H1 (cell line): ENCODE results near the gene HBM. TPM values are rescaled to one million over a fixed set of nuclear protein-coding genes. Genes with fewer than 3 reads are reported as not detected.
"Not testable (repeated sequence)": the region's sequence is repeated elsewhere in the genome, so short reads cannot be mapped to it uniquely, and the experiment has no call there.

Source experiments
- CTCF ChIA-PET: fragments of 300-600 bp; sonication (Branson Sonifier 250); formaldehyde crosslinking; loops from one replicate; lab custom pipeline; 2021; ENCODE audit not compliant: partially characterized antibody; lab: Charles Lee
- POLR2A ChIA-PET: fragments of 300-600 bp; sonication (Branson Sonifier 250); formaldehyde crosslinking; loops from one replicate; lab custom pipeline; 2021; ENCODE audit warnings: inconsistent platforms; ENCODE audit not compliant: partially characterized antibody; lab: Charles Lee
- DNase-seq, 2 experiments: peaks; one replicate each; pipeline versions ENCODE4 v3.0.0 to v3.0.0-alpha.2; 2010 to 2022; ENCODE audit warnings: low spot score in 2 of 2, low read depth in 1 of 2, mixed read lengths in 1 of 2
- FAIRE-seq: peaks from 2 replicates; lab custom pipeline; 2011; peaks lifted over from hg19 to GRCh38; lab: Jason Lieb, UNC
- H2AFZ ChIP-seq: 2 replicates; pipeline ENCODE4 v1.8.1; 2012; ENCODE audit warnings: low read length, inconsistent platforms
- H2AK5ac ChIP-seq: 2 replicates; pipeline ENCODE4 v1.6.1; 2013; ENCODE audit warnings: low read depth, low read length
- H2BK120ac ChIP-seq: replicated peaks from 2 replicates; pipeline ENCODE3; 2013; ENCODE audit warnings: low read depth, low read length, inconsistent platforms
- H2BK12ac ChIP-seq: 2 replicates; pipeline ENCODE4 v1.6.1; 2013; ENCODE audit warnings: low read depth, low read length
- H2BK15ac ChIP-seq: 2 replicates; pipeline ENCODE4 v1.6.1; 2013; ENCODE audit warnings: low read length
- H2BK20ac ChIP-seq: 2 replicates; pipeline ENCODE4 v1.6.1; 2013; ENCODE audit warnings: low read length
- H2BK5ac ChIP-seq: 2 replicates; pipeline ENCODE4 v1.6.1; 2013; ENCODE audit warnings: low read depth, low read length
- H3K14ac ChIP-seq: 2 replicates; pipeline ENCODE4 v1.6.1; 2013; ENCODE audit warnings: inconsistent platforms; ENCODE audit not compliant: insufficient read length
- H3K18ac ChIP-seq: 2 replicates; pipeline ENCODE4 v1.6.1; 2013; ENCODE audit warnings: low read length; ENCODE audit errors: extremely low read depth
- H3K23ac ChIP-seq: 2 replicates; pipeline ENCODE4 v1.6.1; 2013; ENCODE audit warnings: inconsistent platforms; ENCODE audit not compliant: insufficient read length
- H3K23me2 ChIP-seq: 2 replicates; pipeline ENCODE4 v1.6.1; 2013; ENCODE audit warnings: low read depth, low read length
- H3K27ac ChIP-seq: 2 replicates; pipeline ENCODE4 v1.6.1; 2011; ENCODE audit warnings: low read depth, low read length, inconsistent platforms
- H3K27me3 ChIP-seq, 4 experiments: replicated peaks in 1 of 4; 1 replicate in 1 of 4; 2 replicates in 3 of 4; pipeline versions ENCODE4 v1.6.1 to v1.8.1; 2011 to 2013; ENCODE audit warnings: low read length in 3 of 4, mild to moderate bottlenecking in 3 of 4, inconsistent platforms in 2 of 4, mixed read lengths in 2 of 4, moderate library complexity in 1 of 4; ENCODE audit not compliant: control insufficient read depth in 3 of 4, insufficient read depth in 3 of 4; ENCODE audit errors: extremely low read depth in 1 of 4
- H3K36me3 ChIP-seq, 4 experiments: 2 replicates each; pipeline versions ENCODE4 v1.6.1 to v1.8.1; 2011 to 2013; ENCODE audit warnings: mild to moderate bottlenecking in 4 of 4, low read length in 3 of 4, moderate library complexity in 2 of 4, control low read depth in 1 of 4, inconsistent platforms in 1 of 4; ENCODE audit not compliant: insufficient read depth in 4 of 4, control insufficient read depth in 2 of 4
- H3K4ac ChIP-seq: replicated peaks from 2 replicates; pipeline ENCODE3; 2013; ENCODE audit warnings: low read length, low read depth, mixed read lengths, inconsistent platforms; ENCODE audit not compliant: insufficient read length
- H3K4me1 ChIP-seq, 4 experiments: replicated peaks in 1 of 4; 1 replicate in 1 of 4; 2 replicates in 3 of 4; pipeline versions ENCODE4 v1.6.1 to v1.8.1; 2011 to 2013; ENCODE audit warnings: low read length in 3 of 4, inconsistent platforms in 2 of 4, mixed read lengths in 1 of 4; ENCODE audit not compliant: insufficient read depth in 4 of 4, control insufficient read depth in 3 of 4
- H3K4me2 ChIP-seq, 2 experiments: 2 replicates each; pipeline versions ENCODE4 v1.6.1 to v1.8.1; 2011 to 2013; ENCODE audit warnings: low read depth in 2 of 2, low read length in 2 of 2, control low read depth in 1 of 2, inconsistent platforms in 1 of 2, mild to moderate bottlenecking in 1 of 2; ENCODE audit not compliant: insufficient read depth in 1 of 2
- H3K4me3 ChIP-seq, 4 experiments: fragments of 200-600, 300-600 bp in 1 of 4; sonication (generic), shearing (Covaris generic), sonication (Bioruptor Twin) in 1 of 4; 2 replicates each; pipeline versions ENCODE4 v1.5.1 to v1.8.1; 2011 to 2016; ENCODE audit warnings: low read length in 4 of 4, low read depth in 3 of 4, control low read depth in 2 of 4, inconsistent platforms in 2 of 4, mild to moderate bottlenecking in 2 of 4, mixed read lengths in 1 of 4, moderate library complexity in 1 of 4; ENCODE audit not compliant: insufficient read depth in 2 of 4; ENCODE audit errors: extremely low read depth in 1 of 4
- H3K56ac ChIP-seq: replicated peaks from 2 replicates; pipeline ENCODE3; 2013; ENCODE audit warnings: low read depth, mild to moderate bottlenecking, mixed read lengths, low read length, inconsistent platforms; ENCODE audit not compliant: insufficient read length
- H3K79me1 ChIP-seq: 2 replicates; pipeline ENCODE4 v1.6.1; 2013; ENCODE audit warnings: low read depth, low read length, control low read depth
- H3K79me2 ChIP-seq, 2 experiments: 2 replicates each; pipeline versions ENCODE4 v1.6.1 to v1.8.1; 2012 to 2013; ENCODE audit warnings: low read length in 2 of 2, mild to moderate bottlenecking in 2 of 2, inconsistent platforms in 1 of 2; ENCODE audit not compliant: insufficient read depth in 2 of 2, control insufficient read depth in 1 of 2
- H3K9ac ChIP-seq, 4 experiments: replicated peaks in 1 of 4; 1 replicate in 1 of 4; 2 replicates in 3 of 4; pipeline versions ENCODE4 v1.6.1 to v1.8.1; 2011 to 2013; ENCODE audit warnings: low read depth in 3 of 4, low read length in 3 of 4, control low read depth in 2 of 4, mild to moderate bottlenecking in 2 of 4, moderate library complexity in 2 of 4, inconsistent platforms in 1 of 4; ENCODE audit errors: extremely low read depth in 1 of 4
- H3K9me3 ChIP-seq, 2 experiments: 2 replicates each; pipeline versions ENCODE4 v1.6.1 to v1.8.1; 2012 to 2013; ENCODE audit warnings: mild to moderate bottlenecking in 2 of 2, moderate library complexity in 2 of 2, control low read depth in 1 of 2, inconsistent platforms in 1 of 2, low read depth in 1 of 2, low read length in 1 of 2, mixed read lengths in 1 of 2; ENCODE audit not compliant: insufficient read depth in 2 of 2
- H4K20me1 ChIP-seq, 2 experiments: replicated peaks in 1 of 2; 2 replicates each; pipeline versions ENCODE3 to v1.8.1; 2011 to 2013; ENCODE audit warnings: inconsistent platforms in 2 of 2, low read length in 2 of 2, mild to moderate bottlenecking in 1 of 2; ENCODE audit not compliant: insufficient read depth in 2 of 2, control insufficient read depth in 1 of 2
- H4K5ac ChIP-seq: 2 replicates; pipeline ENCODE4 v1.6.1; 2013; ENCODE audit warnings: low read length, low read depth, mixed read lengths, inconsistent platforms; ENCODE audit not compliant: insufficient read length
- H4K8ac ChIP-seq: 2 replicates; pipeline ENCODE4 v1.8.0; 2013; ENCODE audit warnings: mild to moderate bottlenecking, moderate library complexity, low read length, inconsistent platforms; ENCODE audit not compliant: insufficient read depth; ENCODE audit errors: extremely low read depth
- H4K91ac ChIP-seq: replicated peaks from 2 replicates; pipeline ENCODE3; 2013; ENCODE audit warnings: low read length, mixed read lengths, inconsistent platforms; ENCODE audit not compliant: insufficient read length
- WGBS, 2 experiments: shearing (Covaris generic) in 1 of 2; methylation state at CpG; one replicate each; pipeline versions ENCODE4 v1.1.6 to v1.1.7; 2013 to 2015; ENCODE audit warnings: low lambda C conversion rate in 2 of 2, mixed read lengths in 2 of 2, inconsistent platforms in 1 of 2, low coverage in 1 of 2, missing lambda C conversion rate in 1 of 2; ENCODE audit not compliant: insufficient replicate concordance in 2 of 2, insufficient coverage in 1 of 2, insufficient read length in 1 of 2; ENCODE audit errors: extremely low coverage in 1 of 2, missing lambda C conversion rate in 1 of 2; 5-methylcytosine and 5-hydroxymethylcytosine counted together
- polyA plus RNA-seq, 7 experiments: library from polyadenylated mRNA; depleted of rRNA in 3 of 7; stranded (reverse) in 5 of 7; unstranded in 2 of 7; fragments of >200 nt in 5 of 7; fragments of 200-250 nt in 2 of 7; gene quantifications; 1 replicate in 5 of 7; 2 replicates in 1 of 7; 4 replicates in 1 of 7; pipeline versions ENCODE4 v1.2.1 to v1.2.3, GENCODE V29; 2011 to 2013; ENCODE audit warnings: missing spikeins in 2 of 7, mixed read lengths in 2 of 7
- total RNA-seq: library from RNA; stranded (reverse); fragmentation: NEBNext Ultra II Directional; extraction: Animal tissue kit (Norgen Biotek cat#: 25700); gene quantifications from 2 replicates; pipeline ENCODE4 v1.2.1, GENCODE V29; 2021

The HBM gene
- total and polyA plus RNA-seq, 2 of the 8 experiments (the other 6 are each of a cell fraction or from before 2014, with no cell fraction given) = 0.88 TPM; not detected in 1

DNA sequence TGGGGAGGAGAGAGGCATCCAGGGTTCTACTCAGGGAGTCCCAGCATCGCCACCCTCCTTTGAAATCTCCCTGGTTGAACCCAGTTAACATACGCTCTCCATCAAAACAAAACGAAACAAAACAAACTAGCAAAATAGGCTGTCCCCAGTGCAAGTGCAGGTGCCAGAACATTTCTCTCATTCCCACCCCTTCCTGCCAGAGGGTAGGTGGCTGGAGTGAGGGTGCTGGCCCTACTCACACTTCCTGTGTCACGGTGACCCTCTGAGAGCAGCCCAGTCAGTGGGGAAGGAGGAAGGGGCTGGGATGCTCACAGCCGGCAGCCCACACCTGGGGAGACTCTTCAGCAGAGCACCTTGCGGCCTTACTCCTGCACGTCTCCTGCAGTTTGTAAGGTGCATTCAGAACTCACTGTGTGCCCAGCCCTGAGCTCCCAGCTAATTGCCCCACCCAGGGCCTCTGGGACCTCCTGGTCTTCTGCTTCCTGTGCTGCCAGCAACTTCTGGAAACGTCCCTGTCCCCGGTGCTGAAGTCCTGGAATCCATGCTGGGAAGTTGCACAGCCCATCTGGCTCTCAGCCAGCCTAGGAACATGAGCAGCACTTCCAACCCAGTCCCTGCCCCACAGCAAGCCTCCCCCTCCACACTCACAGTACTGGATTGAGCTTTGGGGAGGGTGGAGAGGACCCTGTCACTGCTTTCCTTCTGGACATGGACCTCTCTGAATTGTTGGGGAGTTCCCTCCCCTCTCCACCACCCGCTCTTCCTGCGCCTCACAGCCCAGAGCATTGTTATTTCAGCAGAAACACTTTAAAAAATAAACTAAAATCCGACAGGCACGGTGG lies 8.4 kb downstream of the HBM start:
- H3K9me3 ChIP-seq, H3K36me3 ChIP-seq, H3K79me2 ChIP-seq, H3K27ac ChIP-seq, H2BK20ac ChIP-seq, H3K9ac ChIP-seq, H2BK15ac ChIP-seq, H3K14ac ChIP-seq, H3K56ac ChIP-seq, H3K18ac ChIP-seq, H2AK5ac ChIP-seq, H4K8ac ChIP-seq, H3K4me3 ChIP-seq, H3K79me1 ChIP-seq, H3K4me2 ChIP-seq, H2BK120ac ChIP-seq, H4K91ac ChIP-seq, H3K4ac ChIP-seq, H2BK5ac ChIP-seq, H3K23ac ChIP-seq, POLR2A ChIA-PET, H2BK12ac ChIP-seq, H3K23me2 ChIP-seq, FAIRE-seq, H4K5ac ChIP-seq, H2AFZ ChIP-seq, DNase-seq, H3K4me1 ChIP-seq: not testable (repeated sequence)
- Histone ChIP-seq H3K27me3 (peaks cover 54 to 83% (median 73%) of the 10 kb centered on the region in 4 experiments), H4K20me1 (peaks cover 8 to 16% of the 10 kb centered on the region in 2 experiments)
- CTCF ChIA-PET = interaction anchor here (1.2 to 1.9 kb wide), 2 partner anchors 67 to 109 kb away, joined by 4 to 5 read pairs; no protein-coding TSS in a partner anchor
- WGBS, 2 experiments = 29% methylated on average over 4 of the region's 13 CpGs; no CpG with 5 or more reads in 1 of the 2 experiments
